Hepatic stellate cell (primary cell): Measurements from ENCODE around the gene TARS2.

Experiments used
- DNase-seq: peaks from one replicate; pipeline ENCODE4 v3.0.0; 2011; ENCODE audit warnings: low spot score

The TARS2 gene

DNA sequence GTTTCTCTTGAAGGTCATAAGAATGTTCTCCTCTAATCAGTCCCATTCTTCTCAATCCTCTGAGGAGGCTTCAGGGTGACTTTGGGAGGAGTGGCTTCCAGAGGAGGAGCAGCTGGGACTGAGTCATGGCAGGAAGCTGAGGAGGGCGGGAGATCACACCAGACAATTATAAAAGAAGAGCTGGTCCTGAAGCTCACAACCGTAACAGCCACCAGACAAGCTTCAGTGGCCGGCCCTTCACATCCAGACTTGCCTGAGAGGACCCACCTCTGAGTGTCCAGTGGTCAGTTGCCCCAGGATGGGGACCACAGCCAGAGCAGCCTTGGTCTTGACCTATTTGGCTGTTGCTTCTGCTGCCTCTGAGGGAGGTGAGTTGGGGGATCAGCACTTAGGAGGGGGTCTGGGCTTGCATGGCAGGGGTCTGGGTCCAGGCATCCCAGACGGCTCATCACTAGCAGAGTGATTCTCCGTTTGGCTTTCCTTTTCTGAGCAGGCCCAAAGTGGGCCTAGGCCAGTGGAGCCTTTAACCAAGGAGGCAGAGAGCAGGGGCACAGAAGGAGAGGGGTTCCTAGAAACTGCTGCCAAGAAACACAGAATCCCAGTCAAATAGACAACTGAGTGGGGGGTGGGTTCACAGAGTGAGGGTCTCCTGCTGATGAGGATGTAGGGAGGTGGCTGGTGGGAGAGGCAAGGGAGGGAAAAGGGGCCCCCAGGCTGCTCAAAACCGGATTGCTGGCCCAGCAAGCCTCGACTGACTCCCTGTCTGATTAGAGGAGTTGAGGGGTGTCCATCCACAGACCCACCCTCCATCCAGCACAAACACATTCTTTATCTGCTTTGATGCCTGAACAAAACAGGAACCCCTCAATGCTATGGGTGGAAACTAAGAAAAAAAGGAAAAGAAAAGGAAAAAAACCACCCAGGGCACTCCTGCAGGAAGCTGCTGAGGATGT is 21.0 kb downstream of the TARS2 start, which contains the start of gene ECM1:
ECM1 (plus strand) TSS at position 198 of the 953 bp plus-strand sequence; CDS start at position 299, 101 bp downstream.
- peak; percentile 95 for DNase-seq

DNA sequence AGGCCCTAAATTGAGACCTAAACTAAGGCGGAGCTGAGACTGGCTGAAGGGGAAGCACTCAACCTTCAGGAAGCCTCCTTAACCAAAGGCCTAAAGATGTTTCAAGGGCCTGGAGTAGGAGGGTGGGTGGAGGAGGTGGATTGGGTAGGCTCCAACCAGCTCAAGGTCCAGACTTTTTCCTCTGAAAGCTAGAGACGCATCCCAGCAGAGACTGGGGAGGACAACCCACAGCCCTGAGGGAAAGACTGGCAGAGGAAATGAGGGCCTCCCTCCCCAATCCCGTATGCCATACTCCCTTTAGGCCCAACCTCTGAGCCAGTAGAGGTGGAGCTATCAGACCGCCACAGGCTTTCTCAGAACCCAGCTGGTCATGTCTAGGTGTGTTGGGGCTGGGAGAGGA is 21.8 kb downstream of the TARS2 start:
- no peak for DNase-seq

DNA sequence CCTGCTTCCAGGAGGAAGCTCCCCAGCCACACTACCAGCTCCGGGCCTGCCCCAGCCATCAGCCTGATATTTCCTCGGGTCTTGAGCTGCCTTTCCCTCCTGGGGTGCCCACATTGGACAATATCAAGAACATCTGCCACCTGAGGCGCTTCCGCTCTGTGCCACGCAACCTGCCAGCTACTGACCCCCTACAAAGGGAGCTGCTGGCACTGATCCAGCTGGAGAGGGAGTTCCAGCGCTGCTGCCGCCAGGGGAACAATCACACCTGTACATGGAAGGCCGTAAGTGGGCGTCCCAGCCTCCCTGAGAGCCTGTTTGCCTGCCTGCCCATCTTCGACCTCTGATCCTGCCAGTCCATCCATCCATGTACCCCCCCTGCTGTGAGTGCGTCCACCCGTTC is 24.3 kb downstream of the TARS2 start:
- DNase-seq: no peak

DNA sequence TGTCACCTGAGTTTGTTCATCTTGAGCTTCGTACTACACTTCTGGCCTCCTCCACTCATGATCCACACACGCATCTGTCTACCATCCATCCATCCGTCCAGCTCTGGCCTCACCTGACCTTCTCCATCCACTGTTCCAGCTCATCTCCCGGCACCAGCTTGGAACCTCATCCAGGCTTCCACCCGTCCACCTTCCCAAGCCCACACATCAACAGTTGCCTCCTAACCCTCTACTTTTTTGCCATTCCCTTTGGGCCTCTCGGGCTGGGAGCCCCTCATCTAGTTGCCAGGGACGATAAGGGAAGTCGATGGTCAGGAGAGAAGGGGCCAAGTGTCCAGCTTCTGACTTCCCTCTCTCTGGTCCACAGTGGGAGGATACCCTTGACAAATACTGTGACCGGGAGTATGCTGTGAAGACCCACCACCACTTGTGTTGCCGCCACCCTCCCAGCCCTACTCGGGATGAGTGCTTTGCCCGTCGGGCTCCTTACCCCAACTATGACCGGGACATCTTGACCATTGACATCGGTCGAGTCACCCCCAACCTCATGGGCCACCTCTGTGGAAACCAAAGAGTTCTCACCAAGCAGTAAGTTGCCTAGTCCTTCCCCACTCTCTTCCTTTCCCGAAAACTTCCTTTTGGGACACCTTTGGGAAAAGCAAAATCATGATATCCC is 24.9 kb downstream of the TARS2 start:
- DNase-seq: no peak

DNA sequence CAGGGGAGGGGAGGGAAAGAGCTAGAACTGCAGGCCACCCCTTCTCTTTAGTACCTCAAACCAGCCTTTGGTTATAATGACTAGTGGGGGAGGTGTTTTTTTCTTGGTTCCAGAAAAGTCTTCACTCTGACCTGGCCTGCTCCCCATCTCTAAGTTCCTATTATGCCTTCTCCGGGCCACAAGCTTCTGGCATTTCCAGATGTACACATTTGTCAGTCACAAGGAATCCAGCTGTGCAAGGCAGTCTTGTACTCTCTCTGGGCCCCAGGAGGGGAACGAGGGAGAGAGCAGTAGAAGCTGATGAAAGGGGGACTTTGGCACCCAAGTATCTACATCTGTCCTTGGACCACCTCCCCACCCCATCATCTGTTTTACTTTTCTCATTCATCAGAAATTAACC is 25.6 kb downstream of the TARS2 start:
- DNase-seq: no peak

DNA sequence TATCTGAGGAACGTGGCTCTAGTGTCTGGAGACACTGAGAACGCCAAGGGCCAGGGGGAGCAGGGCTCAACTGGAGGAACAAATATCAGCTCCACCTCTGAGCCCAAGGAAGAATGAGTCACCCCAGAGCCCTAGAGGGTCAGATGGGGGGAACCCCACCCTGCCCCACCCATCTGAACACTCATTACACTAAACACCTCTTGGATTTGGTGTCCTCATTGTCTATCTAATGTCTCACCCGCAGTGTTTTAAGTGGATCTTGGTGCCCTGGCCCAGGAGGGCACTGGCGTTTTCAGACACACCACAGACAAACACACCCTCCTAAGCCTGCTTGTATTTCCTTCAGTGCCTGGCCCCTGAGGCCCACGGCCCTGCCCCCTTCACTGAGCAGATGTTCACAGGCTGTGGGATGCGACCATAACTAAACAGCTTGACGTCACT is 26.2 kb downstream of the TARS2 start:
- no peak for DNase-seq

DNA sequence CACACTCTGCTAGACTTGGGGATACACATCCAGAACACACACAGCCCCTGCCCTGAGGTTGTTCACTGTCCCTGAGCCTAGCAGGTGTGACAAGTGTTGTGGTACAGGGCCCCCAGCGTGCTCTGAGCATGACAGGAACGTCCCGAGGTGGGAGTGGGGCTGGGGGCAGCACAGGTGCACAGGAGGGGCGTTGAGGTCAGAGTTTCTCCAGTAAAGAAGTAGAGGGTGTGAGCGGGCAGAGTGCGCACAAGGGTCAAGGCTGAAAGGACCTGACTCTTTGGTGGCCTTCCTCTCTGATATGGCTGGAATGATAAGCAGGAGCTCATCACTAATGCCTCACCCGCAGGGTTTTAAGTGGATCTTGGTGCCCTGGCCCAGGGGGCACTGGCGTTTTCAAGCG is 27.0 kb downstream of the TARS2 start:
- DNase-seq: no peak

DNA sequence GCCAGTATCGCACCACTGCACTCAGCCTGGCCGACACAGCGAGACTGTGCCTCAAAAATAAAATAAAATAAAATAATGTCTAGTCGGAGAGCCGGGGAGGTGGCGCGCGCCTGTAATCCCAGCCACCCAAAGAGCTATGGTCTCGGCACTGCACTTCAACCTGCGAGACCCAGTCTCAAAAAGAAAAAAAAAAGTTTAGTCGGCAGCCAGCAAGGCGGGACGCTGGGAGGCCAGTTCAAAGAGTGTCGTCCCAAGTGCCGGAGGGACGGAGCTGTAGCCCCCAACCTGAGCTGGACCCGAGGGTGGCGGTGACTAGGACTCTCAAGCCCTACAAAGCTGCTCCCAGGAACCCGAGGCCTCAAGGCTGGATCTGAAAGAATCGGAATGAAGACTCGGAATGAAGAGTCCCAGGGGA is 27.7 kb downstream of the TARS2 start:
- DNase-seq: no peak

DNA sequence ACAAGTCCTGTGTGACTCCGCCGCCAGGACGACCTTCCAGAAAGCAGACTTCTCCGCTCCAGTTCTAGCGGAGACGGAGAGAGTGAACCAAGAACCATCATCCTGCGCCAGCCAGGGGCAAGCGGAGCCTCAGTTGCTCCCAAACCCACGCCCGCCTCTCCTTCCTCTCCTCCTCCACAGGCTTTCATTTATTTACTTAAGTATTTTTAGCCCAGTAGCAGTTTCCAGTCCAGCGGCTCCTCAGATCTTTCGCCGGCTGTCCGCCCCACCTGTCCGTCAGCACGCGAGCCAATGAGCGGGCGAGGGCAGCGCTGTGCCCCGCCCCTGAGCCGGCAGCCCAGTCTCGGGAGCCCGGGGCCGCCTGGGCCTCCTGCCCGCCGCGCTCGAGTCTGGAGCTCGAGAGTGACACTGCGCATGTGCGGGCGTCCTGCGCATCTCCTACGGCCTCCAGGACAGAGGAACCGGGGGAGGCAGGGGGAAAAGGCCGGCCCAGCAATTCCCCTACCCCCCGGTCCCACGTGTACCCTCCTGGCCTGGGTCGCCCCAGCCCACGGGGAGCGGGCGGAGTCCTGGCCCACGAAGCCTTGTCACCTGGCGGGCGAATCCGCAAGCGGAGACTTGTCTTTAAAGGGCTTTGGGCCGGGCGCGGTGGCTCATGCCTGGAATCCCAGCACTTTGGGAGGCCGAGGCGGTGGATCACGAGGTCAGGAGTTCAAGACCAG is 28.3 kb downstream of the TARS2 start, which contains the start of gene FALEC:
FALEC (plus strand) TSS at position 425 of the 722 bp plus-strand sequence.
- peak; percentile 99 for DNase-seq

DNA sequence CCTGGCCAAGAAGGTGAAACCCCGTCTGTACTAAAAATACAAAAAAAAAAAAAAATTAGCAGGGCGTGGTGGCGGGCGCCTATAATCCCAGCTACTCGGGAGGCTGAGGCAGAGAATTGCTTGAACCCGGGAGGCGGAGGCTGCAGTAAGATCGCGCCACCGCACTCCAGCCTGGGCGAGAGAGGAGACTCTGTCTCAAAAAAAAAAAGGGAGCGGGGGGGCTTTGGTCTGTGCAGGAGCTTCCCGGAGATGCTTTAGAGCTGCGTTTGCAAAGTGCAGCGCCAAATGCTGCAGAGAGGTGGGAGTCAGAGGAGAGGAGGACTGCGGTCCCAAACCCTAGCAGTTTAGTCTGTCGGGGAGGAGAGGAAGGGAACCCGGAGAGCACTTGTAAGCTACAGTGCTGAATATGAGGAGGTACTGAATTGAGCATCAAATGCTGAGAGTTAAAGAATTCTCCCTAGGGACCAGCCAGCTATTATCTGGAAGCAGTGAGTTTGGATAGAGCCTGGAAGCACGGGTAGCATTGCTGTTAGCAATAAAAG is 28.9 kb downstream of the TARS2 start:
- DNase-seq: no peak

DNA sequence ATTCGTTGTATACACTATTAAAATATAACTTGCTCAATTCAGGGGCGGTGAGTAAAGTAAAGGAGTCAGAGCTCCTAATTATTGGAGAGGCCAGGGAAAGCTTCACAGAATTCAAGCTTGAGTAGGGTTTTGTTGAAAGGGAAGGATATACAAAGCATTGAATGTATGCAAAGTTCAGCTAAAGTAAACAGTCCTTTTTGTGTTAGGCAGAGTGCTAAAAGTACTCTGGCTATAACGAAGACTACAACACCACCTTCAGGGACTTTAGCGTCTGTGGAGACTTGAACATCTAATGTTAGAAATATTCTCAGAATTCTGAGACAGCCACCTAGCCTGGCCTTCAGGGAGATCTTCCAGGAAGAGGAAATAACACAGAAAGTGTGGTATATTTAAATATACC is 29.4 kb downstream of the TARS2 start:
- no peak for DNase-seq

DNA sequence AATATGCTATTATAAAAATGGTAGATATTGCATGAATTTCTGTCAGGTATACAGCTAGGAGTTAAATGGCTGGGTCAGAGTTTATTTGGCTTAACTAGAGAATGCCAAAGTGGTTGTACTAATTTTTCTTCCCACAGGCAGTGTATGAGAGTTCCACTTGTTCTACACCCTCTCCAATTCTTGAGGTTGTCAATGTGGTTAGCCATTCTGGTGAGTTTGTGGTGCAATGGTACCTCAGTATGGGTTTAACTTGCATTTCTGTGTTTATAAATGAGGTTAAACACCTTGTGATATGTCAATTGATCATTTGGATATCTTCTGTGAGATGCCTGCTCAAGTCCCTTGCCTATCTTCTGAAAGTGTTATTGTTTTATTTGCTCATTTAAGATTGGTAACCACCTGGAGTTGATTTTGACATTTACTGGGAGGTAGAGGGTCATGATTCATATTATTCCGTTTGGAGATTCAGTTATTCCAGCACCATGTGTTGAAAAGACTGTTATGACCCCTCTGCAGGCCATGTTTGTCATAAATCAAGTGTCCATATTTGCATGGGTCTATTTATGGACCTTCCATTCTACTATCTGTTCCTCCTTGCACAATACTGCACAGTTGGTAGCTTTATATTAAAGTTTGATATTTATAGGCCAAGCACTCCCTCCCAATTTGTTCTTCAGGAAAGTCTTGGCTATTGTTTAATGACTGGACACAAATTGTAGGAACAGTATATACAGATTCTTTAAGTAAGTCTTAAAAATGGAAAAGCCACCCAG is 34.2 kb downstream of the TARS2 start:
- DNase-seq: no peak

DNA sequence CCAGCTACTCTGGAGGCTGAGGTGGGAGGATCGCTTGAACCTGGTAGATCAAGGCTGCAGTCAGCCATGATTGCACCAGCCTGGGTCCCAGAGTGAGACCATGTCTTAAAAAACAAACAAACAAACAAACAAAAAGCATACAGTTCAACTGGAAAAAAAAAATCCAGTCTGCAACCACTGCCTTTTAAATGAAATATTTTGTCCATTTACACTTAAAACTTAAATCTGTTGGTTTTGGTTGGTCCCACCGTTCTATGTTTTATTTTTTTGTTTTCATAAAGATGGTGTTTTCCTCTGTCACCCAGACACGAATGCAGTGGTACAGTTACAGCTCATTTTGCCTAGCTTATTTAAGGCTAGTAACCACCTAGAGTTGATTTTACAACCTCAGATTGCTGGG is 38.1 kb downstream of the TARS2 start:
- no peak for DNase-seq

DNA sequence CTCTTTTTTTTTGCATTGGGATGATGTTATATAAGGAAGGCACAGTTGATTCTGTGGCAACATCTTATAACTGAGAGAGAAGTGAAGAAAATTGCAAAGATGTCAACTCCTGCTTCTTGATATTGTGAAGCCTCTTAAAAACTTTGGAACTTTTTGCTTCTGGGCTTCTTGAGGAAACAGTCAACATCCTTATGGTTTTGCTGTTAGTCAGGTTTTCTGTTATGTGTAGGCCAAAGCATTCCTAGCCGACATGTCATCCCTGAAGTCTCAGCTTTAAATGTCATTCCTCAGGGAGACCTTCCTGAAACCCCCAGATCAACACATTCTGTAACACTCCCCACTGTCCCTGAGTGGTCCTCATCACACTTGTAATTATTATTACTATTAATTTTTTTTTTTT is 41.0 kb downstream of the TARS2 start:
- peak; percentile 70 for DNase-seq

DNA sequence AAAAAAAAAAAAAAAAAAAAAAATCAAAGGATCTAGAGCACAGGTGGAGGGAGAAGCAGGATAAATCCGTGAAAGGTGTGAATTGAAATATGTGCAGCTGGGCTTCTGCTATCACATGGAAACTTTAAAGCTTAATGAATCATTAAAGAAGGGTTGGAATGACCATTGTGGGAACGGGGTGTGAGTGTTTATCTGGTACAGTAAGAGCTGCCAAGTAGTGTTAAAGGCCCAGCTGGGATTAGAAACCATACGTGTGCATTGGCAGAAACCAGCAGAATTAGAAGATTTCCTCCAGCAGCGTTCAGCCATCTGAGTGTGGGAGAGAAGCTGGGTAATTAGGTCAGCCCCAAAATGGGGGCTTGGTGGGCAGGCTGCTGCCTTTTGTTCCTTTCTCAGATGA is 41.8 kb downstream of the TARS2 start:
- no peak for DNase-seq

DNA sequence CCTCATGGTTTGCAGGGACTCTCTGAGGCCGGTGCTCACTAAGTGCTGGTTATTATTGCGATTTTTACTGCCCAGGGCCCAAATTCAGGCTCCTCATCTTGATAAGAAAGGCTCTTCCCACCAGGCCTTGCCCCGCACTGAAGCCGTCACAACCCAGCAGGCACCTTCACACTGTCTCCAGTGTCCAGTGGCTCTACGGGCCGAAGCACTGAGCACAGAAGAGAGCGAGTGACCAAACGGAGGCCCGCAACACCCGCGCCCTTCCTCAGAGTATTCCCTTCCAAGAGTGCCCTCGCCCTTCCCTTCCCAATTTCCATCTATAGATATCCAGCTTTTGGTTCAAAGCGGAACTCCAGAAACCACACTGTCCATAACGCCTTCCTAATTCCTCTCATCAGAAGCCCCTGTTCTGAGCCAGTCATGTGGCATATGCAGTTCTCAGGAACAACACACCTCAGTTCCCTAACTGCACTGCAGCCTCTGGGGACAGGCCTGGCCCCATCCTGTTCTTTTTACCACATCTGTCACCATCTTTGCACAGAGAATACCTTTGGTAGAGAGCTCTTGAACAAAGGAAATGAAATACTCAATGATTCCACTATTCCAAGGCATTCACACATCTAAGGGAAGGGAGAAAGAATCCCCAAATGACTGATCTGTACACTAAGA is 43.4 kb downstream of the TARS2 start:
- no peak for DNase-seq

DNA sequence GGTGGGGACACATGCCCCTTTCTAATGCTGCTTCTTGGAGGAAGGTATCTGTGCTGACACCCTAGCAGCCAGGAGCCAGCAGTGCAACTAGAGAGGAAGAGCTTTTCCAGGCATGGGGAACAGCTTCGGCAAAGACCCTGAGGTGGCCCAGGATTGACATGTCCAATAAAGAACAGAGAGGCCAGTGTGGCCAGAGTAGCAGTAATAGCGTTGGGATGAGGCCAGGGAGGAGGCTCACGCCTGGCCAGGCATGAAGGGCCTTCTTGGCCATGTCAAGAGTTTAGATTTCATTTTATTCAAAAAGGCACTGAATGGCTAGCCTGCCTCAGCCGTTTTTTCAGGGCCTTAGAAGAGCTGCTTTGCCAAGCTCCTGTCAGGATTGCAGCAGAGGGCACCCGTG is 45.6 kb downstream of the TARS2 start:
- no peak for DNase-seq

DNA sequence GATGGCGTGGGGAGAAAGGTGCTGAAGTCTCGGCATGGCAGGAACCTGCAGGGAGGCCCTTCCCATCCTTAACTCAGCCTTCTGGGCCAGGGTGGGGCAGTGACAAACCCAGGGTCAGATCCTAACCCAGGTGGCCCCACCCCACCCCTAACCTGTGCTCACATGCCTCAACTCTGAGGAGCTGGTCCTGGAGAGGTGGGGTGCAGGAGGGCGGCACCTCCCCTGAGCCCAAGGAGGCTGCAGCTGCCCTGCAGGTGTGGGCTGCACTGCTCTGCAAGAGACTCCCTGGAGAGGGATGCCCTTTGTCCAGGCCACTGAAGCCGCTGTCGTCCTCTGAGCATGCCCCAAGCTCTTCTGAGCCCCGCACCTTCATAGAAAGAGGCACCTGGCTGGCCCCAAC is 46.8 kb downstream of the TARS2 start:
- no peak for DNase-seq

DNA sequence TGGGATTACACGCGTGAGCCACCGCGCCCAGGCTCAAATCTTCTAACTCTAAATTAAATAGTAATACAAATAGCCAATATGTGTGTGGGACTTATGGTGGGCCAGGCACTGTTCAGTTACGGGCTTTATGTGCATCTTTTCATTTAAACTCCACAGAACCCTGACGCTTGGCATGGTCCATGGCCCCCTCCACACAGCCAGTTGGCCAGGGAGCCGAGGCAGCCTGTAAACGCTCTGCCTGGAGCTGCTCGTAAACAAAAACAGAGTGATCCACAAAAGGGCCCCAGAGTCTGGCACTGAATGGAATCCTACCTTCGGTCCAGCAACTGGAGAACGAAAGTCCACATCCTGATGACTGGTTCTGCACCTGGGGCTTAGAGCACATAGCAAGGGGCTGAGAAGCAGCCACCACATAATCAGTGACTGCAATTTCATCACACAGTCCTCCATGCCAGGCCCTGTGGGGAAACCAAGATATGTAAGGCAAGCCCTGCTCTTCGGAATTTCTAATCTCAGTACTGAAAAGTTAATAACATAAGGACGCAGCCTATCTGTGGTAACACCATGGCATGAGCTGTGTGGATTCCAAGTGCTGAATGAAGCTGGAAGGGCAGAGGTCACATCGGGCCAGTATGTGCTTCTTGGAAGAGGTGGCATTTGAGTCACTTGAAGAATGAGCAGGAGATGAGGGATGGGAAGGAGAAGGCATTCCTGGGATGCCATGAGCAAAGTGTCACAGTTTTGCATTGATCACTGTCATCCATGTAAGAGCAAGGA is 48.5 kb downstream of the TARS2 start:
- DNase-seq: peak; percentile 70
